ENCODE results near the gene LNX1. TPM values are rescaled to one million over a fixed set of nuclear protein-coding genes. Genes with fewer than 3 reads are reported as not detected.

The LNX1 gene
- total RNA-seq, 1 donor from 2014 or later: 0.34 TPM

DNA sequence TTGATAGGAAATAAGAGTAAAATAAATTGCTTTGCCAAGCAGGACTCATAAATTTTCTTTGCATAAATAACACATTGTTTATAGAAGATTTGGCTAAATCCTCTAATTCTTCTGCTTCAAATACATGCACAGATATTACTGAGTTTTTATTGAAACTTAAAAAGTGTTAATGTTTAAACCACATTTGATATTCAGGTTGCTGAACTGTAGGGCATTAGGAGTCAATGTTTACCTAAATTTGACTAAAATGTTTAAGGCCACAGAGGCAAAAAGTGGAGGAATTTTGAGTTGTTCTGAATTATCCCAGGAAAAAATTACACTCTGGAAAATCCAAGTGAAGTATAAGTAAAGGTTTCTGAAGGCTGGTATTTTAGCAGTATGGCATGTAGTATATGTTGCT lies 135.1 kb downstream of the LNX1 start:
- Histone ChIP-seq H3K27me3 (no peaks in the 10 kb centered on the region), H3K4me1 (no peaks in the 10 kb centered on the region), H3K4me2 (no peak overlapping the region), H3F3A (ENCODE audit: low read depth) (no peaks in the 10 kb centered on the region), H3K79me2 (ENCODE audit: low read depth) (peaks cover 4% of the 10 kb centered on the region), H2AFZ (replicated peaks) (no peak overlapping the region), H3K9ac (no peak overlapping the region), H3K9me3 (ENCODE audit: low read depth) (no peaks in the 10 kb centered on the region), H3K27ac (no peak overlapping the region), H3K4me3 (no peak overlapping the region), H3K36me3 (peaks cover 25% of the 10 kb centered on the region), H4K20me1 (ENCODE audit: low read depth) (no peaks in the 10 kb centered on the region)
- no peaks in the 10 kb centered on the region for H3K9me3 Mint-ChIP-seq
- TF ChIP-seq CTCF (IDR thresholded peaks at IDR 0.05) (no peak), EZH2phosphoT487 (IDR thresholded peaks at IDR 0.05) (no peak), EZH2 (IDR thresholded peaks at IDR 0.05) (no peak)
- H3K36me3 Mint-ChIP-seq: peaks cover 38% of the 10 kb centered on the region
- H3K27me3 Mint-ChIP-seq (ENCODE audit: insufficient read depth, low read depth): no peaks in the 10 kb centered on the region
- no peak overlapping the region for H3K4me3 Mint-ChIP-seq
- H3K4me1 Mint-ChIP-seq: peaks cover 3% of the 10 kb centered on the region
- H3K27ac Mint-ChIP-seq: no peak overlapping the region
- DNase-seq (ENCODE audit: low spot score): no peak

- DNase-seq (ENCODE audit: low spot score): no peak
- Mint-ChIP-seq H3K4me3 (no peak overlapping the region), H3K9me3 (no peaks in the 10 kb centered on the region), H3K36me3 (peaks cover 39% of the 10 kb centered on the region), H3K4me1 (peaks cover 3% of the 10 kb centered on the region), H3K27me3 (ENCODE audit: insufficient read depth, low read depth) (no peaks in the 10 kb centered on the region), H3K27ac (no peak overlapping the region)
- Histone ChIP-seq H3K27me3 (no peaks in the 10 kb centered on the region), H3K27ac (no peak overlapping the region), H3K4me1 (no peaks in the 10 kb centered on the region), H3K4me3 (no peak overlapping the region), H3K4me2 (no peak overlapping the region), H3K9me3 (ENCODE audit: low read depth) (no peaks in the 10 kb centered on the region), H3K79me2 (ENCODE audit: low read depth) (peaks cover 4% of the 10 kb centered on the region), H2AFZ (replicated peaks) (no peak overlapping the region), H3F3A (ENCODE audit: low read depth) (no peaks in the 10 kb centered on the region), H3K9ac (no peak overlapping the region), H4K20me1 (ENCODE audit: low read depth) (no peaks in the 10 kb centered on the region), H3K36me3 (peaks cover 25% of the 10 kb centered on the region)
- no peak for TF ChIP-seq EZH2phosphoT487 (IDR thresholded peaks at IDR 0.05)
- no peak for TF ChIP-seq CTCF (IDR thresholded peaks at IDR 0.05)
Measured at GRCh38 chr4:53455766-53456165, 135.5 kb downstream of the LNX1 start.

DNA sequence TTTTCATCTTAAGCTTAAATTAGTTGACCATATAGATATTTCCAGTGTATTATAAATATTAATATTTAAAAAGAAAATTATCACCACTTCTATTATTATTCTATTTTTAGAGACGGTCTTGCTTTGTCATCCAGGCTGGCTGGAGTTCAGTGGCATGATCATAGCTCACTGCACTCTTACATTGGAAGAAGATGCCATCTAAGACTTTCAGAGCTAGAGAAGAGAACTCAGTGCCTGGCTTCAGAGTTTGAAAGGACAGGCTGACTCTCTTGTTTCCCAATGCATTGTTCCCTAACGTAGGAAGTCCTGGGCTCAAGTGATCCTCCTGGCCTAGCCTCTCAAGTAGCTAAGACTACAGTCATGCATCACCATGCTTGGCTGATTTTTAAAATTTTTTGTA lies 137.9 kb downstream of the LNX1 start:
- Histone ChIP-seq H3K4me1 (no peaks in the 10 kb centered on the region), H2AFZ (replicated peaks) (no peak overlapping the region), H3K9me3 (ENCODE audit: low read depth) (no peaks in the 10 kb centered on the region), H3K9ac (no peak overlapping the region), H3K4me2 (no peak overlapping the region), H3K27ac (no peak overlapping the region), H3K4me3 (no peak overlapping the region), H3K36me3 (peaks cover 20% of the 10 kb centered on the region), H3K27me3 (no peaks in the 10 kb centered on the region), H4K20me1 (ENCODE audit: low read depth) (peaks cover 4% of the 10 kb centered on the region), H3F3A (ENCODE audit: low read depth) (no peaks in the 10 kb centered on the region), H3K79me2 (ENCODE audit: low read depth) (peaks cover 10% of the 10 kb centered on the region)
- no peak for DNase-seq (ENCODE audit: low spot score)
- Mint-ChIP-seq H3K4me1 (no peaks in the 10 kb centered on the region), H3K4me3 (no peak overlapping the region), H3K36me3 (peaks cover 28% of the 10 kb centered on the region), H3K27ac (no peak overlapping the region), H3K9me3 (no peaks in the 10 kb centered on the region), H3K27me3 (ENCODE audit: insufficient read depth, low read depth) (no peaks in the 10 kb centered on the region)
- TF ChIP-seq EZH2 (IDR thresholded peaks at IDR 0.05): no peak

GRCh38 chr4:53450773-53451172 lies 140.5 kb downstream of the LNX1 start:
- no peaks in the 10 kb centered on the region for H3F3A ChIP-seq (ENCODE audit: low read depth)
- peaks cover 4% of the 10 kb centered on the region for H4K20me1 ChIP-seq (ENCODE audit: low read depth)
- H3K4me3 Mint-ChIP-seq: no peak overlapping the region
- no peak for DNase-seq (ENCODE audit: low spot score)
- H3K9me3 ChIP-seq (ENCODE audit: low read depth): no peaks in the 10 kb centered on the region
- H3K36me3 ChIP-seq: peaks cover 16% of the 10 kb centered on the region
- no peaks in the 10 kb centered on the region for H3K9me3 Mint-ChIP-seq
- H2AFZ ChIP-seq (replicated peaks): no peak overlapping the region
- TF ChIP-seq EZH2 (IDR thresholded peaks at IDR 0.05): no peak
- TF ChIP-seq CTCF (IDR thresholded peaks at IDR 0.05): no peak
- TF ChIP-seq EZH2phosphoT487 (IDR thresholded peaks at IDR 0.05): no peak
- H3K4me2 ChIP-seq: no peak overlapping the region
- H3K27ac Mint-ChIP-seq: no peak overlapping the region
- no peak overlapping the region for H3K9ac ChIP-seq
- H3K27me3 ChIP-seq: no peaks in the 10 kb centered on the region
- peaks cover 17% of the 10 kb centered on the region for H3K79me2 ChIP-seq (ENCODE audit: low read depth)
- H3K27ac ChIP-seq: no peak overlapping the region
- peaks cover 27% of the 10 kb centered on the region for H3K36me3 Mint-ChIP-seq
- H3K4me1 ChIP-seq: no peaks in the 10 kb centered on the region
- H3K4me3 ChIP-seq: no peak overlapping the region
- no peaks in the 10 kb centered on the region for H3K27me3 Mint-ChIP-seq (ENCODE audit: insufficient read depth, low read depth)
- H3K4me1 Mint-ChIP-seq: no peaks in the 10 kb centered on the region

All from neural progenitor cell (in vitro differentiated cells).